Measurements from ENCODE around the gene ZNF829.

ZNF829 gene

DNA sequence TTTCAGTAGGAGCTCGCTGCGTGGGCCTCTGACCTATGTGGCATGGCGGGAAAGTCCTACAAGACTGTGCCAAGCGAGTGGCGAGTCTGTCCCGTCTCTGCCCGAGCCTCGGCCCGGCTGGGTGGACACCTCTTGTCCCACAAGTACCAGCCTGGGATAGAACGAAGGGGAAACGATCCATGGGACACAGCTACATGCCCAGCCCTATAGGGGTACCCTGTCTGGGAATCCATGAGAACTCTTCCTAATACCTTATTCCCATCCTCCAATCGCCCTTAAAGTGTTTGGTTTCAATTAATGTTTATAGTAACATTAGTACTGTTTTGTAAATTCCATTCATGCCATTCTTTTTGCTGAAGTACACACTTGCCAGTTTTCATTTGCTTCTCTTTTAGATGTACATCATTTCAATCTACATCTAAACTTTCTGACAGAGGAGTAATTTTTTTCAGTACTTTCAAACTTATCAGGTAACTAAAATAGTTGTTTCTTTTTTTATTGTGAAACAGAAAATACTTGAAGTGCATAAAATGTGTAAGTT lies 77.2 kb downstream of the ZNF829 start:
- H3K4me3 ChIP-seq (ENCODE audit: low read depth, low read length) = peak overlapping the region; percentile 83
- no peak for DNase-seq

More for the DNA sequence above, 77.2 kb downstream of the ZNF829 start:
- Histone ChIP-seq H3K27me3 (replicated peaks) (no peaks in the 10 kb centered on the region), H3K36me3 (replicated peaks) (no peaks in the 10 kb centered on the region), H3K27ac (peak overlapping the region; percentile 58)
- in situ Hi-C loops (cut with HindIII; ENCODE audit: low pct_ligation_motif_present, low sequenced_read_pairs) = no loop called here
- TF ChIP-seq, protein P1, sequence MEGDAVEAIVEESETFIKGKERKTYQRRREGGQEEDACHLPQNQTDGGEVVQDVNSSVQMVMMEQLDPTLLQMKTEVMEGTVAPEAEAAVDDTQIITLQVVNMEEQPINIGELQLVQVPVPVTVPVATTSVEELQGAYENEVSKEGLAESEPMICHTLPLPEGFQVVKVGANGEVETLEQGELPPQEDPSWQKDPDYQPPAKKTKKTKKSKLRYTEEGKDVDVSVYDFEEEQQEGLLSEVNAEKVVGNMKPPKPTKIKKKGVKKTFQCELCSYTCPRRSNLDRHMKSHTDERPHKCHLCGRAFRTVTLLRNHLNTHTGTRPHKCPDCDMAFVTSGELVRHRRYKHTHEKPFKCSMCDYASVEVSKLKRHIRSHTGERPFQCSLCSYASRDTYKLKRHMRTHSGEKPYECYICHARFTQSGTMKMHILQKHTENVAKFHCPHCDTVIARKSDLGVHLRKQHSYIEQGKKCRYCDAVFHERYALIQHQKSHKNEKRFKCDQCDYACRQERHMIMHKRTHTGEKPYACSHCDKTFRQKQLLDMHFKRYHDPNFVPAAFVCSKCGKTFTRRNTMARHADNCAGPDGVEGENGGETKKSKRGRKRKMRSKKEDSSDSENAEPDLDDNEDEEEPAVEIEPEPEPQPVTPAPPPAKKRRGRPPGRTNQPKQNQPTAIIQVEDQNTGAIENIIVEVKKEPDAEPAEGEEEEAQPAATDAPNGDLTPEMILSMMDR (IDR thresholded peaks at IDR 0.05; ENCODE audit: low read depth, low read length, missing control alignments) = no peak

Data from brain microvascular endothelial cell (primary cell).